Measurements from ENCODE around the gene ANGPTL2. TPM values are rescaled to one million over a fixed set of nuclear protein-coding genes. Genes with fewer than 3 reads are reported as not detected.
A peak's percentile ranks its signal among the peaks of the same experiment; 100 is the strongest.

The ANGPTL2 gene
- total RNA-seq, 4 donors from 2014 or later = 9.1 to 48.3 (median 12.1) TPM

- intact Hi-C loops (cut with DNase I; ENCODE audit: low total_unique reads) = no loop called here
- Histone ChIP-seq H3K27ac (no peak overlapping the region), H3K4me3 (no peak overlapping the region), H3K4me1 (peaks cover 0 to 3% of the 10 kb centered on the region in 2 donors), H3K36me3 (no peaks in the 10 kb centered on the region), H3K27me3 (no peaks in the 10 kb centered on the region), H3K9me3 (no peaks in the 10 kb centered on the region)
- in situ Hi-C loops (cut with MboI; ENCODE audit: low sequenced_read_pairs in 4 of 4) = no loop called here
- DNase-seq (no peak), ATAC-seq (no peak)
- TF ChIP-seq POLR2A (IDR thresholded peaks at IDR 0.05) (no peak), CTCF (IDR thresholded peaks at IDR 0.05 in 4 of 5, conservative IDR thresholded peaks at IDR 0.05 in 1 of 5) (no peak)
Observed at GRCh38 chr9:127168756-127169574, 46.5 kb upstream of the ANGPTL2 start.

- Histone ChIP-seq H3K9me3 (no peaks in the 10 kb centered on the region), H3K4me1 (peaks cover 0 to 15% of the 10 kb centered on the region in 2 donors), H3K27me3 (no peaks in the 10 kb centered on the region), H3K4me3 (no peak overlapping the region), H3K36me3 (no peaks in the 10 kb centered on the region), H3K27ac (no peak overlapping the region)
- no peak for TF ChIP-seq CTCF (IDR thresholded peaks at IDR 0.05 in 4 of 5, conservative IDR thresholded peaks at IDR 0.05 in 1 of 5)
- no peak for TF ChIP-seq POLR2A (IDR thresholded peaks at IDR 0.05)
- DNase-seq = no peak
- ATAC-seq = no peak
- in situ Hi-C loops (cut with MboI; ENCODE audit: low sequenced_read_pairs in 4 of 4) = no loop called here
- intact Hi-C loops (cut with DNase I; ENCODE audit: low total_unique reads) = no loop called here
Observed at GRCh38 chr9:127167560-127168326, 45.3 kb upstream of the ANGPTL2 start.

- intact Hi-C loops (cut with DNase I; ENCODE audit: low total_unique reads) = no loop called here
Observed at GRCh38 chr9:127166651-127167524, 44.5 kb upstream of the ANGPTL2 start.

More at GRCh38 chr9:127166651-127167524, 44.5 kb upstream of the ANGPTL2 start:
- H3K27me3 ChIP-seq = no peaks in the 10 kb centered on the region
- DNase-seq = no peak
- H3K4me3 ChIP-seq = no peak overlapping the region
- peaks cover 0 to 22% of the 10 kb centered on the region in 2 donors for H3K4me1 ChIP-seq
- in situ Hi-C loops (cut with MboI; ENCODE audit: low sequenced_read_pairs in 4 of 4) = no loop called here
- no peaks in the 10 kb centered on the region for H3K36me3 ChIP-seq
- H3K9me3 ChIP-seq = no peaks in the 10 kb centered on the region
- peak in 1 of 2 donors; percentile 28 for ATAC-seq
- no peak overlapping the region for H3K27ac ChIP-seq
- TF ChIP-seq POLR2A (IDR thresholded peaks at IDR 0.05) = no peak
- TF ChIP-seq CTCF (IDR thresholded peaks at IDR 0.05 in 4 of 5, conservative IDR thresholded peaks at IDR 0.05 in 1 of 5) = no peak

Measured in gastrocnemius medialis (tissue), 4 donors.